C4-2B (cell line): ENCODE data around the gene HS6ST1.

Experiments used
- ZFX ChIP-seq: fragments of 450-650 bp; IDR thresholded peaks from 2 replicates; pipeline ENCODE4 v1.6.1; 2017
- TF ChIP-seq, protein P1 (sequence below): fragments of 450-650 bp; conservative IDR thresholded peaks from 2 replicates; pipeline ENCODE4 v1.5.1; 2017; ENCODE audit warnings: mild to moderate bottlenecking

GRCh38 chr2:128273469-128274081, 45.1 kb downstream of the HS6ST1 start:
- TF ChIP-seq, protein P1, sequence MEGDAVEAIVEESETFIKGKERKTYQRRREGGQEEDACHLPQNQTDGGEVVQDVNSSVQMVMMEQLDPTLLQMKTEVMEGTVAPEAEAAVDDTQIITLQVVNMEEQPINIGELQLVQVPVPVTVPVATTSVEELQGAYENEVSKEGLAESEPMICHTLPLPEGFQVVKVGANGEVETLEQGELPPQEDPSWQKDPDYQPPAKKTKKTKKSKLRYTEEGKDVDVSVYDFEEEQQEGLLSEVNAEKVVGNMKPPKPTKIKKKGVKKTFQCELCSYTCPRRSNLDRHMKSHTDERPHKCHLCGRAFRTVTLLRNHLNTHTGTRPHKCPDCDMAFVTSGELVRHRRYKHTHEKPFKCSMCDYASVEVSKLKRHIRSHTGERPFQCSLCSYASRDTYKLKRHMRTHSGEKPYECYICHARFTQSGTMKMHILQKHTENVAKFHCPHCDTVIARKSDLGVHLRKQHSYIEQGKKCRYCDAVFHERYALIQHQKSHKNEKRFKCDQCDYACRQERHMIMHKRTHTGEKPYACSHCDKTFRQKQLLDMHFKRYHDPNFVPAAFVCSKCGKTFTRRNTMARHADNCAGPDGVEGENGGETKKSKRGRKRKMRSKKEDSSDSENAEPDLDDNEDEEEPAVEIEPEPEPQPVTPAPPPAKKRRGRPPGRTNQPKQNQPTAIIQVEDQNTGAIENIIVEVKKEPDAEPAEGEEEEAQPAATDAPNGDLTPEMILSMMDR: no peak
- no peak for TF ChIP-seq ZFX
